HepG2 (cell line): Measurements from ENCODE around the gene FN1. TPM values are rescaled to one million over a fixed set of nuclear protein-coding genes. Genes with fewer than 3 reads are reported as not detected.

Experiments
- CBX2 ChIP-seq, 2 experiments: fragments of 200-600 bp in 1 of 2; sonication (generic); formaldehyde crosslinking in 1 of 2; IDR thresholded peaks; 2 replicates each; pipeline versions ENCODE4 v1.7.0 to v1.8.1; 2018 to 2022; ENCODE audit warnings: low read depth in 2 of 2, low read length in 1 of 2, mild to moderate bottlenecking in 1 of 2, missing genetic modification reagents in 1 of 2
- DZIP1 ChIP-seq: sonication (generic); formaldehyde crosslinking; IDR thresholded peaks from 2 replicates; pipeline ENCODE4 v1.5.0; 2020; ENCODE audit warnings: mild to moderate bottlenecking, missing genetic modification reagents
- GRHL1 ChIP-seq: sonication (generic); formaldehyde crosslinking; conservative IDR thresholded peaks from 2 replicates; pipeline ENCODE4 v1.8.0; 2022; ENCODE audit warnings: missing genetic modification reagents
- HCFC1 ChIP-seq: fragments of 150-350 bp; IDR thresholded peaks from 2 replicates; pipeline ENCODE4 v1.6.1; 2014; ENCODE audit warnings: low read depth, low read length
- HOXA9 ChIP-seq: sonication (generic); formaldehyde crosslinking; IDR thresholded peaks from 2 replicates; pipeline ENCODE4 v1.8.1; 2022; ENCODE audit warnings: missing genetic modification reagents, mild to moderate bottlenecking, moderate library complexity, borderline replicate concordance
- JUN ChIP-seq: sonication (generic); formaldehyde crosslinking; IDR thresholded peaks from 2 replicates; pipeline ENCODE4 v1.4.0; 2020; ENCODE audit warnings: mild to moderate bottlenecking, missing genetic modification reagents
- LCORL ChIP-seq, 2 experiments: fragments of 450-650 bp in 1 of 2; sonication (generic) in 1 of 2; formaldehyde crosslinking in 1 of 2; IDR thresholded peaks; 2 replicates each; pipeline versions ENCODE4 v1.5.0 to v1.6.1; 2017 to 2020; ENCODE audit warnings: antibody characterized with exemption in 1 of 2, missing genetic modification reagents in 1 of 2
- TBL1XR1 ChIP-seq: fragments of 150-350 bp; IDR thresholded peaks from 2 replicates; pipeline ENCODE4 v1.6.1; 2014; ENCODE audit warnings: borderline replicate concordance, low read length; ENCODE audit not compliant: partially characterized antibody
- THYN1 ChIP-seq: sonication (generic); formaldehyde crosslinking; IDR thresholded peaks from 2 replicates; pipeline ENCODE4 v1.8.1; 2023; ENCODE audit warnings: low read depth, mild to moderate bottlenecking, moderate library complexity, missing genetic modification reagents, borderline replicate concordance
- ZBTB40 ChIP-seq, 2 experiments: fragments of 450-650 bp in 1 of 2; sonication (generic) in 1 of 2; formaldehyde crosslinking in 1 of 2; IDR thresholded peaks; 2 replicates each; pipeline versions ENCODE4 v1.6.1 to v1.8.0; 2016 to 2022; ENCODE audit warnings: antibody characterized with exemption in 1 of 2, mild to moderate bottlenecking in 1 of 2, missing genetic modification reagents in 1 of 2
- ZNF564 ChIP-seq: sonication (generic); formaldehyde crosslinking; IDR thresholded peaks from 2 replicates; pipeline ENCODE4 v1.8.1; 2023; ENCODE audit warnings: mild to moderate bottlenecking, missing genetic modification reagents
- ZNF788 ChIP-seq: sonication (generic); formaldehyde crosslinking; IDR thresholded peaks from 2 replicates; pipeline ENCODE4 v1.5.0; 2020; ENCODE audit warnings: mild to moderate bottlenecking, missing genetic modification reagents, borderline replicate concordance
- ZSCAN31 ChIP-seq: sonication (generic); formaldehyde crosslinking; IDR thresholded peaks from 2 replicates; pipeline ENCODE4 v1.5.0; 2020; ENCODE audit warnings: low read depth, mild to moderate bottlenecking, missing genetic modification reagents
- polyA plus RNA-seq, 8 experiments: library from polyadenylated mRNA; depleted of rRNA in 3 of 8; stranded (reverse) in 7 of 8; unstranded in 1 of 8; fragments of >200 nt; fragmentation: Illumina TruSeq in 4 of 8; extraction: Trizol in 4 of 8; gene quantifications; 2 replicates each; pipeline versions ENCODE4 v1.2.1 to v1.2.3, GENCODE V29; 2011 to 2016; ENCODE audit warnings: low read depth in 4 of 8, missing spikeins in 1 of 8, mixed read lengths in 1 of 8; ENCODE audit not compliant: insufficient read depth in 1 of 8
- total RNA-seq, 5 experiments: library from RNA; depleted of rRNA; stranded (reverse); fragments of >200 nt; fragmentation: Illumina TruSeq; extraction: Trizol; gene quantifications; 2 replicates each; pipeline ENCODE4 v1.2.3, GENCODE V29; 2016; ENCODE audit warnings: low read depth in 1 of 5

FN1 gene
- total and polyA plus RNA-seq, 2 of the 13 experiments (the other 11 are each of a cell fraction or from before 2014, with no cell fraction given): 1,847 to 6,471 TPM

GRCh38 chr2:215311625-215312396 is 124.1 kb downstream of the FN1 start, which contains the start of gene ATIC (continued):
- peak; percentile 68; the same call in 1 of the 2 replicates for TF ChIP-seq DZIP1 (CRISPR knock-in tag)
- peak; percentile 93; the same call in 1 of the 2 replicates for TF ChIP-seq JUN (CRISPR knock-in tag)
- TF ChIP-seq ZBTB40 (IDR thresholded peaks at IDR 0.05): no peak
- peak; percentile 95; the same call in 1 of the 2 replicates for TF ChIP-seq ZBTB40 (CRISPR knock-in tag; IDR thresholded peaks at IDR 0.05)
- peak; percentile 99 for TF ChIP-seq HOXA9 (CRISPR knock-in tag)
- TF ChIP-seq LCORL (IDR thresholded peaks at IDR 0.05): no peak
- TF ChIP-seq LCORL (CRISPR knock-in tag; IDR thresholded peaks at IDR 0.05): peak; percentile 93
- no peak for TF ChIP-seq CBX2 (IDR thresholded peaks at IDR 0.05; ENCODE audit: low read depth, low read length)
- TF ChIP-seq CBX2 (CRISPR knock-in tag; IDR thresholded peaks at IDR 0.05; ENCODE audit: low read depth): no peak
- 0 out of 2 replicates have a peak, but pooled peaks have one; percentile 56 for TF ChIP-seq THYN1 (CRISPR knock-in tag)
- peak; percentile 100 for TF ChIP-seq ZSCAN31 (CRISPR knock-in tag)
- TF ChIP-seq HCFC1: no peak
- TF ChIP-seq TBL1XR1: no peak
- peak; percentile 98 for TF ChIP-seq ZNF564
- TF ChIP-seq GRHL1 (CRISPR knock-in tag): peak; percentile 64; the same call in 1 of the 2 replicates
- TF ChIP-seq ZNF788 (CRISPR knock-in tag): peak; percentile 92
